Measurements from ENCODE around the gene LHFPL3. TPM values are rescaled to one million over a fixed set of nuclear protein-coding genes. Genes with fewer than 3 reads are reported as not detected.

LHFPL3 gene
- total and polyA plus RNA-seq, 2 experiments from 2014 or later, result 0.24 TPM; not detected in 1

GRCh38 chr7:104851268-104851667 lies 522.9 kb downstream of the LHFPL3 start (continued):
- no peak for TF ChIP-seq CTCF (conservative IDR thresholded peaks at IDR 0.05; ENCODE audit: low read depth in 2 of 2)
- TF ChIP-seq STAT1 (IDR thresholded peaks at IDR 0.05; ENCODE audit: unreplicated experiment), result no peak
- TF ChIP-seq EZH2 (IDR thresholded peaks at IDR 0.05; ENCODE audit: low read depth, unreplicated experiment), result no peak
- no peak for TF ChIP-seq ZNF462 (CRISPR knock-in tag; IDR thresholded peaks at IDR 0.05)
- no peak for TF ChIP-seq ZNF331 (CRISPR knock-in tag; IDR thresholded peaks at IDR 0.05; ENCODE audit: low read depth)
- no peak for TF ChIP-seq ZNF114 (CRISPR knock-in tag; IDR thresholded peaks at IDR 0.05)

GRCh38 chr7:104852386-104852785 lies 524.0 kb downstream of the LHFPL3 start:
- H3K4me1 Mint-ChIP-seq, result no peaks in the 10 kb centered on the region; the same call in 2 of the 3 replicates
- DNase-seq (ENCODE audit: low spot score) (no peak), ATAC-seq (no peak)
- H3K79me2 ChIP-seq (replicated peaks; ENCODE audit: insufficient read depth), result no peaks in the 10 kb centered on the region
- H3K9me2 ChIP-seq (ENCODE audit: insufficient read depth), result no peaks in the 10 kb centered on the region
- no peak overlapping the region for H3K27ac Mint-ChIP-seq
- H4K20me1 ChIP-seq (replicated peaks; ENCODE audit: insufficient read depth), result no peaks in the 10 kb centered on the region
- H3K4me2 ChIP-seq, result no peak overlapping the region
- TF ChIP-seq EZH2 (IDR thresholded peaks at IDR 0.05; ENCODE audit: low read depth, unreplicated experiment) (no peak), CREB1 (CRISPR knock-in tag; IDR thresholded peaks at IDR 0.05; ENCODE audit: low read depth) (no peak), CTCF (conservative IDR thresholded peaks at IDR 0.05; ENCODE audit: low read depth in 2 of 2) (no peak), REST (IDR thresholded peaks at IDR 0.05; ENCODE audit: unreplicated experiment) (no peak), EZH2phosphoT487 (IDR thresholded peaks at IDR 0.05; ENCODE audit: unreplicated experiment) (no peak)
- H3K27me3 ChIP-seq (ENCODE audit: insufficient read depth), result no peaks in the 10 kb centered on the region
- no peaks in the 10 kb centered on the region for H3K27me3 Mint-ChIP-seq (ENCODE audit: insufficient read depth, low read depth, poor library complexity)
- H3K4me3 Mint-ChIP-seq, result no peak overlapping the region
- H3K4me1 ChIP-seq (ENCODE audit: insufficient read depth), result no peaks in the 10 kb centered on the region
- no peaks in the 10 kb centered on the region for H3K9me3 Mint-ChIP-seq
- H2AFZ ChIP-seq, result no peak overlapping the region
- no peak overlapping the region for H3K4me3 ChIP-seq
- no peak overlapping the region for H3K27ac ChIP-seq (ENCODE audit: low read depth)
- H3F3A ChIP-seq (replicated peaks; ENCODE audit: low read depth), result no peaks in the 10 kb centered on the region
- no peaks in the 10 kb centered on the region for H3K36me3 ChIP-seq (ENCODE audit: insufficient read depth)
- no peaks in the 10 kb centered on the region for H3K36me3 Mint-ChIP-seq (ENCODE audit: low read depth)
